KBM-7 (cell line): ENCODE results near the gene HCRTR1.
A peak's percentile ranks its signal among the peaks of the same experiment; 100 is the strongest.

ENCODE experiments used
- DNase-seq: peaks from one replicate; pipeline ENCODE4 v3.0.0-alpha.2; 2015
- in situ Hi-C: fragments of 300-500 bp; cut with MboI; formaldehyde crosslinking; loops from 2 replicates; pipeline ENCODE4 v1.14.3; 2020; ENCODE audit warnings: low sequenced_read_pairs, low pct_unique_long_range_greater_than_20kb, mixed read lengths

Gene HCRTR1

DNA sequence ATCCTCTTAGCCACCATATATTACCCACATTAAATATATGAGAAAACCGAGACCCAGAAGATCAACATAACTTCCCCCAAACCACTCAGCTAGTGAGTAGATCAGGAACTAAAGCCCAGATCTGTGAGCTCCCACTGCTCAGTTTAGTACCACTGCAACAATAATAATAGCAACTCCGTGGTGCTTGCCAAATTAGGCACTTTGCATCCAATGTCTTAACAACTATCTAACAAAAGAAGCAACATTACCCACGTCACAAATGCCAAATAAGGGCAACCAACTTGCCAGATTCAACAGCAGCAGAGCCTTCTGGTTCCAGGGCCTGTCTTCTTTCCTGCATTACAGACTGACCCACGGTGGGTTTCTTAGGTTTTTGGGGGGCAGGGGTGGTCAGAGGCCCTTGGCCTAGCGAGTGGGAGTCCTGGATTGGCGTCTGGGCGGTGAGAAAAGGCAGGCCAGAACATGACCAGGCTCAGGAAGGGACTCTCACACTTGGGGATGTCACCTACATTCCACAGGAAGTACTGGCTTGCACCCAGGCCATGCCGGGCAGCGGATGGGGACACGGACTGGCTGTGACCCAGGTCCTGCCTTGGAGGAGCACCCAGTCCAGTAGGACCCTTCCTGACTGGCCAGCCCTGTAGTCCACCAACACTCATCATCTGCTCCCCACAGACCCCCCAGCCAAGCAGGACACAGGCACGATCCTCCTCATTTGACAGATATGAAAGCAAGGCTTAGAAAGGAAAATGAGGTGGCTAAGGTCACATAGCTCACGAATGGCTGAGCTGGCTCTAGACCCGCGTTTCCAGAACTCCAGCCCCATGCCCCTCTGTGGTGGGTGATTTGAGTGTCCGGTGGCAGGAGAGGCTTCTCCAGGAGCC, 4.6 kb downstream of the HCRTR1 start:
- in situ Hi-C loops = no loop called here

DNA sequence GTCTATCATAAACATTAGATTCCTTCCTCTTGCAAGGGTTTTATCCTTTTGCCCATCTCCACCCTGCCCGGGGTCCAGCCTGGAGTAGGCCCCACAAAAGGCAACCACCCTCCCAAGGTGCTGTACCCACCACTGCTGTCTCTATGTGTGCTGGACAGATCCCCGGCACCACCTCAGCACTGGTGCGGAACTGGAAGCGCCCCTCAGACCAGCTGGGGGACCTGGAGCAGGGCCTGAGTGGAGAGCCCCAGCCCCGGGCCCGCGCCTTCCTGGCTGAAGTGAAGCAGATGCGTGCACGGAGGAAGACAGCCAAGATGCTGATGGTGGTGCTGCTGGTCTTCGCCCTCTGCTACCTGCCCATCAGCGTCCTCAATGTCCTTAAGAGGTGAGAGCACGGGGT, 5.9 kb downstream of the HCRTR1 start:
- in situ Hi-C loops = no loop called here
- DNase-seq = no peak

More for the DNA sequence above, 4.6 kb downstream of the HCRTR1 start:
- DNase-seq = no peak

DNA sequence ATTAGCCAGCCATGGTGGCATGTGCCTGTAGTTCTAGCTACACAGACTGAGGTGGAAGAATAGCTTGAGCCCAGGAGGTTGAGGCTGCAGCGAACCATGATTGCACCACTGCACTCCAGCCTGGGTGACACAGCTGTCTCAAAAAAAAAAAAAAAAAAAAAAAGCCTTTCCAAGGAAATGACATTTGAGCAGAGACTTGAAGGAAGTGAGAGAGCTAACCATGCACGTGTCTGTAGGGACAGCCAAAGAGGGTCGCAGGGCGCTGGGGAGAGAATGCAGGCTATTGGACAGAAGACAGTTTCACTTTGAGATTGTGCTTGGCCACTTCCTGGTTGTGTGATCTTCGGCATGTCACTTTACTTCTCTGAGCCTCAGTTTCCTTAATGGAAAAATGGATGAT, 6.8 kb downstream of the HCRTR1 start:
- no peak for DNase-seq
- in situ Hi-C loops = no loop called here

DNA sequence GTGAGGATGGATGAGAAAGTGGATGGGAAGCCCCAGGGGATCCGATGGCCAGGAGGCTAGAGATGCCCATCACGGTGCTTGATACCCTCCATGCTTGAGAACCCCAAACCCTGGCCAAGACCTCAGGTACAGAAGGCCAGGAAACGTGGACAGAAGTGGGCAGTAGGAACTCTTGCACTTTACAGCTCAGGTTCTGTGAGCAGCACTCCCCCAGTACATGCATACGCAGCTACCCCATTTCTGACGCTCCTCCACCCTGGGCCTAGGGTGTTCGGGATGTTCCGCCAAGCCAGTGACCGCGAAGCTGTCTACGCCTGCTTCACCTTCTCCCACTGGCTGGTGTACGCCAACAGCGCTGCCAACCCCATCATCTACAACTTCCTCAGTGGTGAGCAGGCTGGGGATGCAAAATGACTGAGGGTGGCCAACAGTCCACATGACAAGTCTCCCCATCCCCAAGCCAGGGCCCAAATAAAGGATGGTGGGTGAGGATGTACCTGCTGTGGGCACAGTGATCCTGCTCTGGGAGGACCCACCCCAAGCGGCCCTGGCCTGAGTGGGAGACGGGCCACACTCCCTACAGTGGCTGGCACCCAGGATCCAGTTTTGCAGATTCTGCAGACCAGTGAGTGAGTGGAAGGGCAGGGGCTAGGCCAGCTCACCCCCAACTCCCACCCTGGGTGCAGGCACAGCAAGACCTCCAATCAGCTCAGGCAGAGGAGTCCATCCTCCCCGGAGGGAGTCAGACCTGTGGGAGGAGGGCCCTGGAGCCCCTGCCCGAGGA, 7.4 kb downstream of the HCRTR1 start:
- DNase-seq = no peak
- in situ Hi-C loops = no loop called here

DNA sequence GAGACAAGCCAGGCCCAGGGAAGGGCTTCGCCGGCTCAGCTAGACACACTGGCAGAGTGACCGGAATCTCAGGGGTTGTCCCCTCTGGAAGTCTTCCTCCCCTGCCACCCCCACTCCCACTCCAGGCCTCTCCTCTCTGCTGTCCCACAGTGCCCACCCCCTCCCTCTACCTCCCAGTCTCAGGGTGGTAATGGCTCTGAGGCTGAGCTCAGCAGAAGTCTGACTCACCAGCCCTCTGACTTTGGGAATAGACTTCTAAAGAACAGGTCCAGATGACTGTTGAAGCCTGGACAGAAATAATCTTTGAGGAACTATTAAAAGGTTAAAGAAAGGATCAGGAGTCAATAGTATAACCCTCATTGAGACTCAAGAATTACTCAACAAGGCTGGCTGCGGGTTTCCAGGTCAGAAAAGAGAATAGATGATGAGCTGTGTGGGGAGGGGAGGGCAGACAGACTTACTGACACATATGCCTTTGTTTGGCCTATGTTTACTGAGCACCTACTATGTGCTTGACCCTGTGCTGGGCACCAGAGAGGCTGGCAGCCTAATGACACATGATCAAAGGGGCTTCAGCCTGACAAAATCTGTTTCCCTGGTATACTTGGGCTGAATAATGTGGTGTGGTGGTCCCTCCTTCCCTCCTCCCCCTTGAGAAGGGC, 8.2 kb downstream of the HCRTR1 start:
- no peak for DNase-seq
- in situ Hi-C loops = no loop called here

DNA sequence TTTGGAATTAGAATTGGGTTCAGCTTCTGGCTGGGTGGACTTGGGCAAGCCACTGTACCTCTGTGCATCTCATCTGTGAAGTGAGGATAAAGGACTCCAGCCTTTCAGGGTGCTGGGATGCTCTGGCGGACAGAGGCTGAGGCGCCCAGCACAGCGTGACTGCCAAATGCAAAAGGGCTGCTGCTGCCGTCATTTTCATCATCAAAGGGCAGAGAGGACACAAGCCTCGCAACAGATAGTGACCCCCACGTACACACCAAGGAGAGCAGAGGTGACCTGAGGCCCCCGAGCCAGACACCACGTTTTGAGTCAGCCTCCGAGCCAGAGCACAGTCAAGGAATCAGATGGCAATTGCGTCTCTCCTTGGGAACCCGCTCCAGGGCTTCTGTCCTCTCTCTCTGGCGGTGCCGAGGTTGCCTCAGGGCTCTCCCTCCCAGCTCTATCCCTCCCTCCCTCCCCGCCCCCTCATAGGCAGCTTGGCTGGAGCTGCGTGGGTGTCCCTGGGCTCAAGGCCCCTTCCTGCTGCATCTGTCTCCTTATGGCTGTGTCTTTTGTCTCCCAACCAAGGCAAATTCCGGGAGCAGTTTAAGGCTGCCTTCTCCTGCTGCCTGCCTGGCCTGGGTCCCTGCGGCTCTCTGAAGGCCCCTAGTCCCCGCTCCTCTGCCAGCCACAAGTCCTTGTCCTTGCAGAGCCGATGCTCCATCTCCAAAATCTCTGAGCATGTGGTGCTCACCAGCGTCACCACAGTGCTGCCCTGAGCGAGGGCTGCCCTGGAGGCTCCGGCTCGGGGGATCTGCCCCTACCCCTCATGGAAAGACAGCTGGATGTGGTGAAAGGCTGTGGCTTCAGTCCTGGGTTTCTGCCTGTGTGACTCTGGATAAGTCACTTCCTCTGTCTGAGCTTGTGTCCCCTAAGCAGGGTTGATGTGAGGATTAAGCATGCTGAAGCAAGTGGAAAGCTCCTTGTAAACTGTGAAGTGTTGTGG, 9.0 kb downstream of the HCRTR1 start:
- in situ Hi-C loops = no loop called here
- no peak for DNase-seq

DNA sequence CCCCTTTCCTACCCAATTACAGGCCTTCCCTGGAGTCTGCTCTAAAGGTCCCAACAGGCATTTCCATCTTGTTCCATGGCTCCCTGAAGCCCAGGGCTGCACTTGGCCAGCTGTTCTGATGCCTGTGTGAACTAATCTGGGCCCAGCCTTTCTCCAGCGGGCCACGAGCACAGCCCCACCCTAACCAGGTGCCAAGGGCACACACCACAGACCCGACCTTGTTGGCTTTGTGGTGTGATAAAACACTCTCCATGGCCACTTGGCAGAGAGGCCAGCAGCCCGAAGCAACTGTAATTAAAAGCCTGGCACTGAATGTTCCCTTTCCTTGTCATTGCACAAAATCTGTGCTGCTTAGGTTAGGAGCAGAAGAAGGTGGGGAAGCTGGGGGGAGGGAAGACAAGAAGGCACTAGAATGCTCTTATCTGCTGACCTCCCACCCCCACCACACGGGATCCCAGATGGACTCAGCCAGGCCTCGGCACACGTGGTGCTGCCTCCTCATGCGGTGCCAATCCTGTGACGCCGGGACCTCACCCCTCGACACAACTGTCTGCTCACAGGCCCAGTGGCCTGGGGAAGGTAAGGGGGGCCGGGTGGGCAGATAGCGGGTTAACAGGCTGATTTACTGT, 9.9 kb downstream of the HCRTR1 start:
- DNase-seq = no peak

DNA sequence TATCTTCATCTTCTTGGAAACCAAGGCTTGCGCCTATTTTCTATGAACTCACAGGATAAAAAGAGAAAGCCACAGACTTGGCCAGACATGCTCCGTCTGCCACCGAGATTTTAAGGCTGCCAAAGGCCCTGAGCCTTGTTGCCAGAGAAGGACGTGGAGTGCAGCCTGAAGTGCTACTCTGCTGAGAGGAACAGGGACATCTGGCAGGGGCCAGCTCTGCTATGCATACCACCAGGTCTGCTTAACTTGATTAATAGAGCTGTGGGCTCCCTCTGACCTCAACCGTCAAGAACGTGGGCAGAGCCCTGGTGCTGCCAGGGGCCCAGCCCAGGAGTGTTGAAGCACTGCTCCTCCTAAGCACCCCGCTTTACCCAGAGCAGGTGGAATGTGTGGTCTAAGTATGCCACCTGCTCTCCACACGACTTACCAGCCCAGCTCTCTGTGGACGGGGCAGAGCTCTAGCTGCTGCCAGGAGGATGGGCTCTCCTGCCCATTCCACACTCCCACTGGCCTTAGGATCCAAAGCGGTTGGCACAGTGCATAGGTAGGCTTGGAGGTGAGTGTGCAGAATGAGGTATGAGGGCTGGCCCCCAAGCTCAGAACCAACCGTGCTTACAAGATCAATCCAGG, 10.6 kb downstream of the HCRTR1 start:
- in situ Hi-C loops = no loop called here

More for the DNA sequence above, 9.9 kb downstream of the HCRTR1 start:
- in situ Hi-C loops = no loop called here

DNA sequence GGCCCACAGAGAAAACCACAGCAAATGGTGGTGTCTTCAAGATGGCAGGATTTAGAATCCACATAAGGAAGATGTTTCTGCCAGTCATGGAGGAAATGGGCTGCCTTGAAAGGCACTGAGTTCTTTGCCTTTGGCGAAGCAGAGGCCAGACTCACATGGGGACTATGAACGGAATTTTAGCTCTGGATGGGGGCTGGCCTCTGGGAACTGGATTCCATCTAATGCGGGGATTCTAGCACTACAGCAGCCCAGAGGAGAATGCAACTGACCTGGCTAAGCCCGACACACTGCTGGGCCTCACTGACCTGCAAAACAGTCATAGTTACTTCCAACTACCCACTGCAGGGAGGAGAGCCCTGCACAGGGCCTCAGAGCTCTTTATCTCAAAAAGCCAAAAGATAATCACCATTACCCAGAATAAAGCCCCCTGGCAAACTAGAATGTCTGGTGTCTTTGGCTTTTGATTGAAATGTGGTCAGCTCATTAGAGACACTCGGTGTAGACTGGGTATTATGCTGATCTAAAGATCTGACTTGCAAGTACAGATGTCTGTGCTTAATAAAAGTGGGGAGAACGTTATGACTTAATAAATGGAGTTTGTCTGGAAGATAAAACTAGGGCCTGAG, 11.6 kb downstream of the HCRTR1 start:
- no peak for DNase-seq
- in situ Hi-C loops = no loop called here

More for the DNA sequence above, 10.6 kb downstream of the HCRTR1 start:
- DNase-seq = no peak

DNA sequence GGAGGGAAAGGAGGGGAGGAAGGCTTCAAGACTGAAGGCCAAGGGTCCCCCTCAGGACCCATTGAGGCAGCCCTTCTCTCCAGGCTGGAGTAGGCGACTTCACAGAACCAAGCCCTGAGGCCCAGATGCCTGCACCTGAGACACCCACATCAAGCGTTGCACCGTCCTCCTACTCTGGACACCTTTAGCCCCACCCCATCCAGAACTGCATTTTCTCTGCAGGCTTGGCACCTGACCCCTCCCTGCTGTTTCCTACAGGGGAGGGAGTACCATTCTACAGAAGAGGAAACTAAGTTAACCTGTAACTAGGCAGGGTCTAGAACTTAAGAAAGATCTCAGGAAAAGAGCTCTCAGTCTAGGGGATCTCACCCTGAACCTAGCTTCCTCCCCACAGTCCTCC, 15.2 kb downstream of the HCRTR1 start:
- in situ Hi-C loops = no loop called here
- no peak for DNase-seq

DNA sequence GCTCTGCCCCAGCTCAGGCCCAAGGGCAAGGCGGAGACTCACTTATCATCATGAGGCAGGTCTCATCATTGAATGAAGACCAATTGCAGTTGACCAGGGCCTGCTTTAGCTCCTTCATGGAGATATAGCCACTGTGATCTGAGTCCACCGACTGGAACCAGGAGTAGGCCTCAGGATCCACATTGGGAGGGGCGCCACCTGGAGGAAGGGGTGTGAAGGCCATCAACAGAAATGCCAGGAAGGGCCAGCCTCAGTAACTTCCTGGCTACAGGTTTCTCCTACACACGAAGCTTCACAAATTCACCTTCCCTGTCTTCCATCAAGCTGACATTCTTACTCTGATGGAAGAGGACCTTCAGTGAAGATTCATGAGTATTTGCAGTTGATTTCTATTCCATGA, 15.6 kb downstream of the HCRTR1 start:
- peak; percentile 43 for DNase-seq
- in situ Hi-C loops = no loop called here

DNA sequence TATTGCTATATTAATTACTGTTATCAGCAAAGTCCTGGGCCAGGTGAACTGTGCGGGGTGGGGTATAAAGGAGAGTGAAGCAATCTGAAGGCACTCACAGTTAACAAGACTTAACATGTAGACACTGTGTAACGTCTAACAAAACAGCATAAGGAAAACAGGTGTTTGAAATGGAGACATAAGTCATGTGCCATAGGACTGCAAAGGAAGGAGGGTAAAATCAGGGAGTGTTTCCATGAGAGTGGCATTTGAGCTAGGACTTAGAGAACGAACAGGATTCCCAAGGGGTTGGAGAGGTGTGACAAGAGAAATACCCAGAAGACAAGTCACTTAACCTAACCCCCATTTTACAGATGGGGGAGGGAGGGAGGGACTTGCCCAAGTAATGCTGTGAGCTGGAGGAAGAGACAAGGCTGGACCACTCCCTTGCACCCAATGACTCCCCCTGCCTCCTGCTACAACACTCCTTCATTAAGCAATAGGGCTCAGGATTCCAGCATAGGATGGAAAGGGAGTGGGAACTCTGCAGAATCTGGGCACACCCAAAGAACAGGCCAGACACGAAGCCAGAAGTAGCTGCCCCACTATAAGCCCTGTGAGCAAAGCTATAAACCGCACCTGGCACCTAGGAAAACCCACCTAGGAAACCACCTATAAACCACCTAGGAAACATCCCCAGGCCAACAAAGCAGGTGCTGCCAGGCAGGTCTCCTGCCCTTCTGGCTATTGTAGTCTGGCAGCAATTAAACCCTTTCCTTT, 20.6 kb downstream of the HCRTR1 start:
- in situ Hi-C loops = no loop called here
- DNase-seq = no peak

DNA sequence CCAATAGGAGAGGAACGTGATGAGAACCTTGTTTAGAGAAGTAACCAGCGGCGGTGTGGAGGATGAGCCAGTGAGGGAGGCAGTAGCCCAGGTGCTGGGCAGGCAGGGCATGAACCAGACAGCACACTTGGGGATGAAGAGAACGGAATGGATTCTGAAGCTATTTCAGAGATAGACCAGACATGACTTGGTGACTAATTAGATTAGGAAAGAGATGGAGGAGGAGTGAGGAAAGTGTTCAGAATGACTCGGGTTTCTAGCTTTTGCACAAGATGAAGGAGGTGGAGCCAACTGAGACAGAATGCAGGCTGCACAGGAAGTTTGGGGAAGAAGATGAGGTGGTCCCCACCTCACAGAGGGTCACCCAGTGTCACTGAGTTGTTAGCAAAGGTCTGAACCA, 22.1 kb downstream of the HCRTR1 start:
- in situ Hi-C loops = no loop called here
- no peak for DNase-seq

DNA sequence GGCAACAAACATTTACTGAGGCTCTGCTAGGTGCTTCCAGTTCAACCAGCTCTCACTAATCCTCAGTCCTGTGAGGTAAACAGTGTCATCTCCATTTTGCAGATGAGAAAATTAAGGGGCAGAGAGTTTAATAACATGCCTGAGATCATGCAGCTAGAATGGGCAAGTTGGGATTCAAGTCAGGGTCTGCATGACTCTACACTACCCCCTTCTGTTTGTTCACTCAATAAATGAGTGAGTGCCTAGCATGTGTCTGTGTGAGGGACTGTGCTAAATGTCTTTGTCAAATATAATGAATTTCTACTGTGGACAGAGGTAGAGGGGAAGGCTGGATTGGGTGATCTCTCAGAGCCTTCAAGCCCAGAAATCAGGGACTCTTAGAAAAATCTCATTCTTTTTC, 22.7 kb downstream of the HCRTR1 start:
- no peak for DNase-seq
- in situ Hi-C loops = no loop called here

DNA sequence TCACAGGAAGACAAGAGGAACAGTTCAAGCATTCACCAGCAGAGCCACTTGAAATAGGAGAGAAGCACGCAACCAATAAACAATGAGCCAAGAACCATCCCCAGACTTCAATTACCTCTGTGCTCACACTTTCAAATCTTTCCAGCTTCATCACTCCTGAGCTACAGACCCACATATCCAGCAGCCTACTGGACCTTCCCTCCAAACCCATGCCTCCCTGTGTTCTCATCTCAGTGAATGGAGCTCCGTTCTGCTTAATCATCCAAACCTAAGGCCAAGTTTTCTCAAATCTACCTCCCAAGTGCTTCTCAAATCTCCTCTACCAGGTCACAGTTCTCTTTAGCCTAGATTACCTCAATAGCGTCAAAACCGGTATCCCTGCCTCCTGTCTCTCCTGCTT, 23.5 kb downstream of the HCRTR1 start:
- no peak for DNase-seq
- in situ Hi-C loops = no loop called here

DNA sequence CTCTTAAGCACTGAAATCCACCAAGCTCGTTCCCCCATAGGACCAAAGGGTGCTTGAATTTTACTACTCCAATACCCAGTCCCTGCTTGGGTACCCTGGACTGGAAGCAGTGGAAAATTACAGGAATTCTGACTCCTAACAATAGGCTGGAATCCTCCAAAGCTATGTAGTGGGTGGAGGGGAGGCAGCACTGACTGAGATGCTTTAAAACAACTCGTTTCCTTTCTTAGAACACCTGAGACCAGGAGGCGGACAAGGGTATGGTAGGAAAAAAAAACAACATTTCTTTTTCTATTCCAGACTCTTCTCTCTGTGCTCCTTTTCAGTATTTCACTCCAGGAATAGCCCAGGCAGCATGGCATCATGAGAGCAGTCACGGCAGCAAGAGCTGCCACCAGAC, 24.9 kb downstream of the HCRTR1 start:
- in situ Hi-C loops = no loop called here
- DNase-seq = no peak

DNA sequence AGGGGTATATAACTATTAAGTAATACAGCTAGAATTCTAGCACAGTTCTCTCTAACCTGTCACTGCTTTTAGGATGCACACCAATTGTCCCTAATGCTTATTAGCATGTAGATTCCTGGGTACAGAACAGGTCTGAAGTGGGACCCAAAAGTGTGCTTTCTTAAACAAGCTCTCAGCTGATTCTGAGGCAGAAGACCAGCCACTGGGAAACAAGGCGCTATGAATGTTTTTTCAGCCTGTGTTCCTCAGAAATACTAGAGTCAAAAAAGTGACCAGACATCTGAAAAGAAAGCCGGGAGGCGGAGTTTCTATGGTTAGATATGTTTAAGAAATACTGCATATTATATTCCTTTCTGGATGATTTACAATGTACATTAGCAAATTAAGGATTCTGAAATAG, 25.4 kb downstream of the HCRTR1 start:
- DNase-seq = no peak
- in situ Hi-C loops = no loop called here
